ENCODE measurements around the gene MYADML2.

The MYADML2 gene

DNA sequence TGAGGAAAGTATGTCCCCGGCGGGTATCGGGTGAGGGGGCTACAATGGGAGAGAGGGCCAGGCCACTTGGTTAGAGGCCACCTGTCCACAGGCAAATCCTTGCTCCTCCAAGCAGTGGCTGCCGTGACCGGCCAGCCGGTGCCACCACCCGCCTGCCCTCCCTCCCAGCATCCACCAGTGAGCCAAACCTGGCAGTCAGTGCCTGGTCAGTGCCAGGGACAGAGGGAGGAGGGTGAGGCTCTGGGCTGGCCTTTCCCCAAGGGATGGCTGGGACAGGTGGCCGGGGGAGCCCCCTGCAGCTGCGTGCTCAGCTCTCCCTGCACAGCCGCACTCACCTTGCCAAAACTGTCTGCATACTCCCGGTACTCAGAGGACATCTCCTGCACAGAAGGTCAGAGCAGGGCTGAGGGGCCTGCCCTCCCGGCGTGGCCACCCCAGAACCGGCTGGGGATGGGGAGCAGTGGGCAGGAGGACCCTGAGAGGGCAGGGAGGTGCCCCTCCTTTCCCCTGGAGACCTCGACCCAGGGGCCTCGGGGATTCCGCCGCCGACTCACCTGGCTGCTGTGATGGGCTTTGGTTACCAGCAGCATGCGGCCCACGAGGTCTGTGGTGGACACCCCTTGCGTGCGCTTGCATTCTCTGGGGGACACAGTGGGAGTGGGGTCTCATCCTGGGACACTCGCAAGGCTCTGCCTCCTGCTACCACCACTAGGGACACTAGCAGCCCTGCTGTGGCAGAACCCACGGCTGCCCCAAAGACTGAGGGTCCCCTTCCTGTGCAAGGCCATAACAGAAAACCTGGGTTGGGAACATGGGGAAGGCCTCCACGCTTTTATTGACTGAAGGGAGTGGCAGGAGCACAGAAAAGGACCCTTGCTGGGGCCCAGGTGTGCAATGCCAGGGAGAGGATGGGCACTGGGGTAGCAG, 39.6 kb downstream of the MYADML2 start:
- TF ChIP-seq CSDC2 (CRISPR knock-in tag; IDR thresholded peaks at IDR 0.05) (no peak), ZFP3 (CRISPR knock-in tag; IDR thresholded peaks at IDR 0.05) (no peak), ARNTL (CRISPR knock-in tag; IDR thresholded peaks at IDR 0.05; ENCODE audit: borderline replicate concordance, low read depth) (no peak), TCF4 (CRISPR knock-in tag; IDR thresholded peaks at IDR 0.05; ENCODE audit: borderline replicate concordance) (no peak), ESRRG (CRISPR knock-in tag; IDR thresholded peaks at IDR 0.05) (no peak), ZFP30 (CRISPR knock-in tag; IDR thresholded peaks at IDR 0.05) (no peak), ZNF8 (CRISPR knock-in tag; IDR thresholded peaks at IDR 0.05) (no peak), ZC3H10 (CRISPR knock-in tag; IDR thresholded peaks at IDR 0.05) (no peak)
- TF ChIP-seq, protein P1, sequence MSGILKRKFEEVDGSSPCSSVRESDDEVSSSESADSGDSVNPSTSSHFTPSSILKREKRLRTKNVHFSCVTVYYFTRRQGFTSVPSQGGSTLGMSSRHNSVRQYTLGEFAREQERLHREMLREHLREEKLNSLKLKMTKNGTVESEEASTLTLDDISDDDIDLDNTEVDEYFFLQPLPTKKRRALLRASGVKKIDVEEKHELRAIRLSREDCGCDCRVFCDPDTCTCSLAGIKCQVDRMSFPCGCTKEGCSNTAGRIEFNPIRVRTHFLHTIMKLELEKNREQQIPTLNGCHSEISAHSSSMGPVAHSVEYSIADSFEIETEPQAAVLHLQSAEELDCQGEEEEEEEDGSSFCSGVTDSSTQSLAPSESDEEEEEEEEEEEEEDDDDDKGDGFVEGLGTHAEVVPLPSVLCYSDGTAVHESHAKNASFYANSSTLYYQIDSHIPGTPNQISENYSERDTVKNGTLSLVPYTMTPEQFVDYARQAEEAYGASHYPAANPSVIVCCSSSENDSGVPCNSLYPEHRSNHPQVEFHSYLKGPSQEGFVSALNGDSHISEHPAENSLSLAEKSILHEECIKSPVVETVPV (CRISPR knock-in tag; IDR thresholded peaks at IDR 0.05): no peak

DNA sequence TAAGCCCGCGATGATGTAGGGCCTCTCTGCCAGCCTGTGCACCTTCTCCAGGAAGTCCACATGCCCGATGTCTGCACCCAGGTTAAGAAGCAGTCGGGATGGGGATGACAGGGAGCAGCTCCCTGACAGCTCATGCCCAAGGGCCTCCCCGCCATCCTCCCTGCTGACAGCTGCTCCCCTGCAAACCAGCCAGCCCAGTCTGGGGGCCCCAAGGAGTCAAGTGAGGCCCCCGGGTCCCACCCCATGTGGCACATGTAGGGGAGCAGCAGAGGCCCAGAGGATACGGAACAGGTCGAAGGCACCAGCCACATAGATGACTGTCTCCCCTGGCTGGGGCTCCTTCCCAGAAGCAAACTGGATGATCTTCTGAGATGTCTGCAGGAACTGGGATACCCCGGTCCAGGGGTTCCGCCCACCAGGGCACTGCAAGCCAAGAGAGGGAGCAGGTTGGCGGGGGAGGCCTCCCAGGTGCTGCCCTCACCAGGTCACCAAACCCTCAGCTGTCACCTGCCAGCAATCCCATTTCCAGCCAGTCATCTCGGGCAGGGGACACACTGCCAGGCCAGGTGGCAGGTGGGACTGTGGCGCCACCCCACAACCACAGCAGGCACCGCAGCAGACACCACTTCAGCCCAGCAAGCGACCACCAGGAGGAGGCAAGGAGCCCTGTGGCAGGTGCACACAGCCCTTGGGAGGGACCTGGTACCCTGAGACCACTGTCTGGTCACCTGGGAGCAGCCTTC, 40.4 kb downstream of the MYADML2 start:
- TF ChIP-seq TCF4 (CRISPR knock-in tag; IDR thresholded peaks at IDR 0.05; ENCODE audit: borderline replicate concordance): no peak
- TF ChIP-seq, protein P2, sequence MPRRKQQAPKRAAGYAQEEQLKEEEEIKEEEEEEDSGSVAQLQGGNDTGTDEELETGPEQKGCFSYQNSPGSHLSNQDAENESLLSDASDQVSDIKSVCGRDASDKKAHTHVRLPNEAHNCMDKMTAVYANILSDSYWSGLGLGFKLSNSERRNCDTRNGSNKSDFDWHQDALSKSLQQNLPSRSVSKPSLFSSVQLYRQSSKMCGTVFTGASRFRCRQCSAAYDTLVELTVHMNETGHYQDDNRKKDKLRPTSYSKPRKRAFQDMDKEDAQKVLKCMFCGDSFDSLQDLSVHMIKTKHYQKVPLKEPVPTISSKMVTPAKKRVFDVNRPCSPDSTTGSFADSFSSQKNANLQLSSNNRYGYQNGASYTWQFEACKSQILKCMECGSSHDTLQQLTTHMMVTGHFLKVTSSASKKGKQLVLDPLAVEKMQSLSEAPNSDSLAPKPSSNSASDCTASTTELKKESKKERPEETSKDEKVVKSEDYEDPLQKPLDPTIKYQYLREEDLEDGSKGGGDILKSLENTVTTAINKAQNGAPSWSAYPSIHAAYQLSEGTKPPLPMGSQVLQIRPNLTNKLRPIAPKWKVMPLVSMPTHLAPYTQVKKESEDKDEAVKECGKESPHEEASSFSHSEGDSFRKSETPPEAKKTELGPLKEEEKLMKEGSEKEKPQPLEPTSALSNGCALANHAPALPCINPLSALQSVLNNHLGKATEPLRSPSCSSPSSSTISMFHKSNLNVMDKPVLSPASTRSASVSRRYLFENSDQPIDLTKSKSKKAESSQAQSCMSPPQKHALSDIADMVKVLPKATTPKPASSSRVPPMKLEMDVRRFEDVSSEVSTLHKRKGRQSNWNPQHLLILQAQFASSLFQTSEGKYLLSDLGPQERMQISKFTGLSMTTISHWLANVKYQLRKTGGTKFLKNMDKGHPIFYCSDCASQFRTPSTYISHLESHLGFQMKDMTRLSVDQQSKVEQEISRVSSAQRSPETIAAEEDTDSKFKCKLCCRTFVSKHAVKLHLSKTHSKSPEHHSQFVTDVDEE (CRISPR knock-in tag; IDR thresholded peaks at IDR 0.05): no peak
- TF ChIP-seq ARNTL (CRISPR knock-in tag; IDR thresholded peaks at IDR 0.05; ENCODE audit: borderline replicate concordance, low read depth): no peak
- TF ChIP-seq CSDC2 (CRISPR knock-in tag; IDR thresholded peaks at IDR 0.05): no peak
- TF ChIP-seq ISL1 (CRISPR knock-in tag; IDR thresholded peaks at IDR 0.05): no peak
- no peak for TF ChIP-seq ZNF565 (CRISPR knock-in tag; conservative IDR thresholded peaks at IDR 0.05; ENCODE audit: low read depth)

More for the DNA sequence above, 39.6 kb downstream of the MYADML2 start:
- no peak for ATAC-seq

DNA sequence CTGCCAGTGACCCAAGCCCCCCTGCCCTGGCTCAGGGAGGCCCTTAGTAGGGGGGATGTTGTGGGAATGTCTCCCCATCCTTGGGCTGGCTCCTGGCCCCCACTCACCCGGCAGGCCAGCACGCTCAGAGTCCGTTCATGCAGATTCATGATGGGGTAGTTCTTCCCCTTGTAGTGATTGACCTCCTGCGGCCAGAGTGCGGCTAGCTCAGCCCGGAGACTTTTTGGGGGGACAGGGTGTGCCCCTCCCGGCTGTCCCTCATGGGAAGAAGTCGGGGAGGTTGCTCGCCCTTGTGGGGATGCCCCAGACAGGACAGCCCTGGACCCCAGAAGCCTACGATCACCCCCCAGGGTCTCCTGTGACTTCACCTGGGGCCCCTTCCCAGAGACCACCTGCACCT, 41.0 kb downstream of the MYADML2 start:
- TF ChIP-seq, protein P3, sequence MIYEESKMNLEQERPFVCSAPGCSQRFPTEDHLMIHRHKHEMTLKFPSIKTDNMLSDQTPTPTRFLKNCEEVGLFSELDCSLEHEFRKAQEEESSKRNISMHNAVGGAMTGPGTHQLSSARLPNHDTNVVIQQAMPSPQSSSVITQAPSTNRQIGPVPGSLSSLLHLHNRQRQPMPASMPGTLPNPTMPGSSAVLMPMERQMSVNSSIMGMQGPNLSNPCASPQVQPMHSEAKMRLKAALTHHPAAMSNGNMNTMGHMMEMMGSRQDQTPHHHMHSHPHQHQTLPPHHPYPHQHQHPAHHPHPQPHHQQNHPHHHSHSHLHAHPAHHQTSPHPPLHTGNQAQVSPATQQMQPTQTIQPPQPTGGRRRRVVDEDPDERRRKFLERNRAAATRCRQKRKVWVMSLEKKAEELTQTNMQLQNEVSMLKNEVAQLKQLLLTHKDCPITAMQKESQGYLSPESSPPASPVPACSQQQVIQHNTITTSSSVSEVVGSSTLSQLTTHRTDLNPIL (CRISPR knock-in tag; IDR thresholded peaks at IDR 0.05; ENCODE audit: low read depth): no peak
- no peak for TF ChIP-seq ZNF8 (CRISPR knock-in tag; IDR thresholded peaks at IDR 0.05)
- TF ChIP-seq ZFP3 (CRISPR knock-in tag; IDR thresholded peaks at IDR 0.05): no peak
- no peak for TF ChIP-seq ZNF70 (CRISPR knock-in tag; IDR thresholded peaks at IDR 0.05)
- TF ChIP-seq OSR1 (CRISPR knock-in tag; IDR thresholded peaks at IDR 0.05): no peak
- TF ChIP-seq CSDC2 (CRISPR knock-in tag; IDR thresholded peaks at IDR 0.05): no peak
- TF ChIP-seq ZNF565 (CRISPR knock-in tag; conservative IDR thresholded peaks at IDR 0.05; ENCODE audit: low read depth): no peak
- no peak for TF ChIP-seq BACH2 (CRISPR knock-in tag; IDR thresholded peaks at IDR 0.05; ENCODE audit: borderline replicate concordance)
- TF ChIP-seq ARNTL (CRISPR knock-in tag; IDR thresholded peaks at IDR 0.05; ENCODE audit: borderline replicate concordance, low read depth): no peak
- TF ChIP-seq ZC3H10 (CRISPR knock-in tag; IDR thresholded peaks at IDR 0.05): no peak
- TF ChIP-seq TCF4 (CRISPR knock-in tag; IDR thresholded peaks at IDR 0.05; ENCODE audit: borderline replicate concordance): no peak
- no peak for TF ChIP-seq PPARA (CRISPR knock-in tag; IDR thresholded peaks at IDR 0.05; ENCODE audit: borderline replicate concordance)
- no peak for TF ChIP-seq ISL1 (CRISPR knock-in tag; IDR thresholded peaks at IDR 0.05)
- TF ChIP-seq ZFP30 (CRISPR knock-in tag; IDR thresholded peaks at IDR 0.05): no peak
- TF ChIP-seq SNAI2 (CRISPR knock-in tag; IDR thresholded peaks at IDR 0.05): no peak
- TF ChIP-seq, protein P1 (CRISPR knock-in tag; IDR thresholded peaks at IDR 0.05): no peak
- no peak for TF ChIP-seq ESRRG (CRISPR knock-in tag; IDR thresholded peaks at IDR 0.05)
- TF ChIP-seq, protein P2 (CRISPR knock-in tag; IDR thresholded peaks at IDR 0.05): no peak
- TF ChIP-seq TOX (CRISPR knock-in tag; IDR thresholded peaks at IDR 0.05; ENCODE audit: borderline replicate concordance): no peak
- ATAC-seq: no peak

More for the DNA sequence above, 40.4 kb downstream of the MYADML2 start:
- ATAC-seq: no peak

All from SK-N-SH treated with all-trans-retinoic acid at 6 μM for 48 hours (cell line).